GM19438 (cell line): ENCODE results near the gene CORIN.

Experiments used
- ATAC-seq: cut with Tn5 transposase; IDR thresholded peaks from one replicate; pipeline ENCODE4 v1.9.1; 2021; ENCODE audit warnings: low read depth; ENCODE audit not compliant: unreplicated experiment

CORIN gene

GRCh38 chr4:47651231-47651630 lies 186.6 kb downstream of the CORIN start:
- ATAC-seq: no peak

- no peak for ATAC-seq
Observed at GRCh38 chr4:47650584-47651130, 187.2 kb downstream of the CORIN start.

- no peak for ATAC-seq
Observed at GRCh38 chr4:47647544-47647943, 190.3 kb downstream of the CORIN start.

- ATAC-seq: no peak
Observed at GRCh38 chr4:47647029-47647428, 190.8 kb downstream of the CORIN start.

- ATAC-seq: no peak
Observed at GRCh38 chr4:47646372-47646771, 191.5 kb downstream of the CORIN start.

- no peak for ATAC-seq
Observed at GRCh38 chr4:47643845-47644244, 194.0 kb downstream of the CORIN start.

GRCh38 chr4:47642985-47643760 lies 194.7 kb downstream of the CORIN start:
- ATAC-seq: no peak

- ATAC-seq: no peak
Observed at GRCh38 chr4:47642191-47642830, 195.6 kb downstream of the CORIN start.

GRCh38 chr4:47641755-47642154 lies 196.1 kb downstream of the CORIN start:
- no peak for ATAC-seq

GRCh38 chr4:47640911-47641310 lies 197.0 kb downstream of the CORIN start:
- no peak for ATAC-seq

- ATAC-seq: no peak
Observed at GRCh38 chr4:47639531-47639930, 198.3 kb downstream of the CORIN start.

GRCh38 chr4:47631161-47631560 lies 206.7 kb downstream of the CORIN start:
- ATAC-seq: no peak

- no peak for ATAC-seq
Observed at GRCh38 chr4:47624031-47624441, 213.8 kb downstream of the CORIN start.

- no peak for ATAC-seq
Observed at GRCh38 chr4:47621181-47621580, 216.7 kb downstream of the CORIN start.

- no peak for ATAC-seq
Observed at GRCh38 chr4:47619691-47620090, 218.2 kb downstream of the CORIN start.

- peak; percentile 66 for ATAC-seq
Observed at GRCh38 chr4:47617607-47618006, 220.3 kb downstream of the CORIN start.

- ATAC-seq: no peak
Observed at GRCh38 chr4:47615385-47615784, 222.5 kb downstream of the CORIN start.

- no peak for ATAC-seq
Observed at GRCh38 chr4:47612116-47613023, 225.5 kb downstream of the CORIN start.

- no peak for ATAC-seq
Observed at GRCh38 chr4:47606482-47606881, 231.4 kb downstream of the CORIN start.

GRCh38 chr4:47598896-47599295 lies 239.0 kb downstream of the CORIN start:
- ATAC-seq: no peak

- no peak for ATAC-seq
Observed at GRCh38 chr4:47598320-47598719, 239.5 kb downstream of the CORIN start.
